H1 (cell line): ENCODE measurements around the gene PCTP. TPM values are rescaled to one million over a fixed set of nuclear protein-coding genes. Genes with fewer than 3 reads are reported as not detected.

Experiments used
- CTCF ChIA-PET: fragments of 300-600 bp; sonication (Branson Sonifier 250); formaldehyde crosslinking; loops from one replicate; lab custom pipeline; 2021; ENCODE audit not compliant: partially characterized antibody; lab: Charles Lee
- POLR2A ChIA-PET: fragments of 300-600 bp; sonication (Branson Sonifier 250); formaldehyde crosslinking; loops from one replicate; lab custom pipeline; 2021; ENCODE audit warnings: inconsistent platforms; ENCODE audit not compliant: partially characterized antibody; lab: Charles Lee
- DNase-seq, 2 experiments: peaks; one replicate each; pipeline versions ENCODE4 v3.0.0 to v3.0.0-alpha.2; 2010 to 2022; ENCODE audit warnings: low spot score in 2 of 2, low read depth in 1 of 2, mixed read lengths in 1 of 2
- FAIRE-seq: peaks from 2 replicates; lab custom pipeline; 2011; peaks lifted over from hg19 to GRCh38; lab: Jason Lieb, UNC
- H2AFZ ChIP-seq: 2 replicates; pipeline ENCODE4 v1.8.1; 2012; ENCODE audit warnings: low read length, inconsistent platforms
- H2AK5ac ChIP-seq: 2 replicates; pipeline ENCODE4 v1.6.1; 2013; ENCODE audit warnings: low read depth, low read length
- H2BK120ac ChIP-seq: replicated peaks from 2 replicates; pipeline ENCODE3; 2013; ENCODE audit warnings: low read depth, low read length, inconsistent platforms
- H2BK12ac ChIP-seq: 2 replicates; pipeline ENCODE4 v1.6.1; 2013; ENCODE audit warnings: low read depth, low read length
- H2BK15ac ChIP-seq: 2 replicates; pipeline ENCODE4 v1.6.1; 2013; ENCODE audit warnings: low read length
- H2BK20ac ChIP-seq: 2 replicates; pipeline ENCODE4 v1.6.1; 2013; ENCODE audit warnings: low read length
- H2BK5ac ChIP-seq: 2 replicates; pipeline ENCODE4 v1.6.1; 2013; ENCODE audit warnings: low read depth, low read length
- H3K14ac ChIP-seq: 2 replicates; pipeline ENCODE4 v1.6.1; 2013; ENCODE audit warnings: inconsistent platforms; ENCODE audit not compliant: insufficient read length
- H3K18ac ChIP-seq: 2 replicates; pipeline ENCODE4 v1.6.1; 2013; ENCODE audit warnings: low read length; ENCODE audit errors: extremely low read depth
- H3K23ac ChIP-seq: 2 replicates; pipeline ENCODE4 v1.6.1; 2013; ENCODE audit warnings: inconsistent platforms; ENCODE audit not compliant: insufficient read length
- H3K23me2 ChIP-seq: 2 replicates; pipeline ENCODE4 v1.6.1; 2013; ENCODE audit warnings: low read depth, low read length
- H3K27ac ChIP-seq: 2 replicates; pipeline ENCODE4 v1.6.1; 2011; ENCODE audit warnings: low read depth, low read length, inconsistent platforms
- H3K27me3 ChIP-seq, 4 experiments: replicated peaks in 1 of 4; 1 replicate in 1 of 4; 2 replicates in 3 of 4; pipeline versions ENCODE4 v1.6.1 to v1.8.1; 2011 to 2013; ENCODE audit warnings: low read length in 3 of 4, mild to moderate bottlenecking in 3 of 4, inconsistent platforms in 2 of 4, mixed read lengths in 2 of 4, moderate library complexity in 1 of 4; ENCODE audit not compliant: control insufficient read depth in 3 of 4, insufficient read depth in 3 of 4; ENCODE audit errors: extremely low read depth in 1 of 4
- H3K36me3 ChIP-seq, 4 experiments: 2 replicates each; pipeline versions ENCODE4 v1.6.1 to v1.8.1; 2011 to 2013; ENCODE audit warnings: mild to moderate bottlenecking in 4 of 4, low read length in 3 of 4, moderate library complexity in 2 of 4, control low read depth in 1 of 4, inconsistent platforms in 1 of 4; ENCODE audit not compliant: insufficient read depth in 4 of 4, control insufficient read depth in 2 of 4
- H3K4ac ChIP-seq: replicated peaks from 2 replicates; pipeline ENCODE3; 2013; ENCODE audit warnings: low read length, low read depth, mixed read lengths, inconsistent platforms; ENCODE audit not compliant: insufficient read length
- H3K4me1 ChIP-seq, 4 experiments: replicated peaks in 1 of 4; 1 replicate in 1 of 4; 2 replicates in 3 of 4; pipeline versions ENCODE4 v1.6.1 to v1.8.1; 2011 to 2013; ENCODE audit warnings: low read length in 3 of 4, inconsistent platforms in 2 of 4, mixed read lengths in 1 of 4; ENCODE audit not compliant: insufficient read depth in 4 of 4, control insufficient read depth in 3 of 4
- H3K4me2 ChIP-seq, 2 experiments: 2 replicates each; pipeline versions ENCODE4 v1.6.1 to v1.8.1; 2011 to 2013; ENCODE audit warnings: low read depth in 2 of 2, low read length in 2 of 2, control low read depth in 1 of 2, inconsistent platforms in 1 of 2, mild to moderate bottlenecking in 1 of 2; ENCODE audit not compliant: insufficient read depth in 1 of 2
- H3K4me3 ChIP-seq, 4 experiments: fragments of 200-600, 300-600 bp in 1 of 4; sonication (generic), shearing (Covaris generic), sonication (Bioruptor Twin) in 1 of 4; 2 replicates each; pipeline versions ENCODE4 v1.5.1 to v1.8.1; 2011 to 2016; ENCODE audit warnings: low read length in 4 of 4, low read depth in 3 of 4, control low read depth in 2 of 4, inconsistent platforms in 2 of 4, mild to moderate bottlenecking in 2 of 4, mixed read lengths in 1 of 4, moderate library complexity in 1 of 4; ENCODE audit not compliant: insufficient read depth in 2 of 4; ENCODE audit errors: extremely low read depth in 1 of 4
- H3K56ac ChIP-seq: replicated peaks from 2 replicates; pipeline ENCODE3; 2013; ENCODE audit warnings: low read depth, mild to moderate bottlenecking, mixed read lengths, low read length, inconsistent platforms; ENCODE audit not compliant: insufficient read length
- H3K79me1 ChIP-seq: 2 replicates; pipeline ENCODE4 v1.6.1; 2013; ENCODE audit warnings: low read depth, low read length, control low read depth
- H3K79me2 ChIP-seq, 2 experiments: 2 replicates each; pipeline versions ENCODE4 v1.6.1 to v1.8.1; 2012 to 2013; ENCODE audit warnings: low read length in 2 of 2, mild to moderate bottlenecking in 2 of 2, inconsistent platforms in 1 of 2; ENCODE audit not compliant: insufficient read depth in 2 of 2, control insufficient read depth in 1 of 2
- H3K9ac ChIP-seq, 4 experiments: replicated peaks in 1 of 4; 1 replicate in 1 of 4; 2 replicates in 3 of 4; pipeline versions ENCODE4 v1.6.1 to v1.8.1; 2011 to 2013; ENCODE audit warnings: low read depth in 3 of 4, low read length in 3 of 4, control low read depth in 2 of 4, mild to moderate bottlenecking in 2 of 4, moderate library complexity in 2 of 4, inconsistent platforms in 1 of 4; ENCODE audit errors: extremely low read depth in 1 of 4
- H3K9me3 ChIP-seq, 2 experiments: 2 replicates each; pipeline versions ENCODE4 v1.6.1 to v1.8.1; 2012 to 2013; ENCODE audit warnings: mild to moderate bottlenecking in 2 of 2, moderate library complexity in 2 of 2, control low read depth in 1 of 2, inconsistent platforms in 1 of 2, low read depth in 1 of 2, low read length in 1 of 2, mixed read lengths in 1 of 2; ENCODE audit not compliant: insufficient read depth in 2 of 2
- H4K20me1 ChIP-seq, 2 experiments: replicated peaks in 1 of 2; 2 replicates each; pipeline versions ENCODE3 to v1.8.1; 2011 to 2013; ENCODE audit warnings: inconsistent platforms in 2 of 2, low read length in 2 of 2, mild to moderate bottlenecking in 1 of 2; ENCODE audit not compliant: insufficient read depth in 2 of 2, control insufficient read depth in 1 of 2
- H4K5ac ChIP-seq: 2 replicates; pipeline ENCODE4 v1.6.1; 2013; ENCODE audit warnings: low read length, low read depth, mixed read lengths, inconsistent platforms; ENCODE audit not compliant: insufficient read length
- H4K8ac ChIP-seq: 2 replicates; pipeline ENCODE4 v1.8.0; 2013; ENCODE audit warnings: mild to moderate bottlenecking, moderate library complexity, low read length, inconsistent platforms; ENCODE audit not compliant: insufficient read depth; ENCODE audit errors: extremely low read depth
- H4K91ac ChIP-seq: replicated peaks from 2 replicates; pipeline ENCODE3; 2013; ENCODE audit warnings: low read length, mixed read lengths, inconsistent platforms; ENCODE audit not compliant: insufficient read length
- KDM5A ChIP-seq: fragments of 200-600 bp; IDR thresholded peaks from 2 replicates; pipeline ENCODE4 v1.7.1; 2012; ENCODE audit warnings: mild to moderate bottlenecking, low read length, inconsistent platforms, mixed read lengths
- WGBS, 2 experiments: shearing (Covaris generic) in 1 of 2; methylation state at CpG; one replicate each; pipeline versions ENCODE4 v1.1.6 to v1.1.7; 2013 to 2015; ENCODE audit warnings: low lambda C conversion rate in 2 of 2, mixed read lengths in 2 of 2, inconsistent platforms in 1 of 2, low coverage in 1 of 2, missing lambda C conversion rate in 1 of 2; ENCODE audit not compliant: insufficient replicate concordance in 2 of 2, insufficient coverage in 1 of 2, insufficient read length in 1 of 2; ENCODE audit errors: extremely low coverage in 1 of 2, missing lambda C conversion rate in 1 of 2; 5-methylcytosine and 5-hydroxymethylcytosine counted together
- polyA plus RNA-seq, 7 experiments: library from polyadenylated mRNA; depleted of rRNA in 3 of 7; stranded (reverse) in 5 of 7; unstranded in 2 of 7; fragments of >200 nt in 5 of 7; fragments of 200-250 nt in 2 of 7; gene quantifications; 1 replicate in 5 of 7; 2 replicates in 1 of 7; 4 replicates in 1 of 7; pipeline versions ENCODE4 v1.2.1 to v1.2.3, GENCODE V29; 2011 to 2013; ENCODE audit warnings: missing spikeins in 2 of 7, mixed read lengths in 2 of 7
- total RNA-seq: library from RNA; stranded (reverse); fragmentation: NEBNext Ultra II Directional; extraction: Animal tissue kit (Norgen Biotek cat#: 25700); gene quantifications from 2 replicates; pipeline ENCODE4 v1.2.1, GENCODE V29; 2021

The PCTP gene
- total and polyA plus RNA-seq, 2 of the 8 experiments (the other 6 are each of a cell fraction or from before 2014, with no cell fraction given): 14.1 to 14.6 TPM

- Histone ChIP-seq H2BK12ac (no peak overlapping the region), H3K9ac (no peak overlapping the region), H3K4me1 (no peaks in the 10 kb centered on the region), H4K5ac (no peak overlapping the region), H3K56ac (no peak overlapping the region), H3K18ac (no peak overlapping the region), H3K27ac (no peak overlapping the region), H2BK15ac (no peak overlapping the region), H2AK5ac (no peak overlapping the region), H2BK120ac (no peak overlapping the region), H2BK5ac (no peak overlapping the region), H3K14ac (no peak overlapping the region), H3K4ac (no peak overlapping the region), H2AFZ (no peak overlapping the region), H3K79me1 (no peaks in the 10 kb centered on the region), H3K9me3 (no peaks in the 10 kb centered on the region), H3K23ac (no peak overlapping the region), H3K27me3 (no peaks in the 10 kb centered on the region), H3K79me2 (no peaks in the 10 kb centered on the region), H3K4me3 (no peak overlapping the region), H3K36me3 (no peaks in the 10 kb centered on the region), H4K20me1 (no peaks in the 10 kb centered on the region), H2BK20ac (no peak overlapping the region), H3K23me2 (no peaks in the 10 kb centered on the region), H3K4me2 (no peak overlapping the region), H4K8ac (no peak overlapping the region), H4K91ac (no peak overlapping the region)
- DNase-seq (no peak), FAIRE-seq (no peak)
- WGBS, 2 experiments: 86% methylated on average over 8 of the region's 8 CpGs; no CpG with 5 or more reads in 1 of the 2 experiments
- ChIA-PET POLR2A (no interaction called here), CTCF (interaction anchor here (0.6 to 1.9 kb wide), 7 partner anchors 8 to 305 kb away, joined by 3 to 5 read pairs (median 3); no protein-coding TSS in a partner anchor)
- TF ChIP-seq KDM5A: no peak
Measured at GRCh38 chr17:55816532-55817396, 65.9 kb downstream of the PCTP start.
